LNCaP clone FGC (cell line): ENCODE data around the gene CREB5.

ENCODE experiments used
- DNase-seq: peaks from one replicate; pipeline ENCODE4 v3.0.0-alpha.2; 2011; ENCODE audit warnings: low read depth
- H3K4me3 ChIP-seq: 2 replicates; pipeline ENCODE4 v1.5.1; 2011; ENCODE audit warnings: mild to moderate bottlenecking, low read depth, low read length, control low read depth
- TF ChIP-seq, protein P1 (sequence below): IDR thresholded peaks from 2 replicates; pipeline ENCODE4 v1.5.1; 2012; ENCODE audit warnings: mild to moderate bottlenecking; ENCODE audit not compliant: control insufficient read depth, insufficient read depth; ENCODE audit errors: extremely low read depth

CREB5 gene

DNA sequence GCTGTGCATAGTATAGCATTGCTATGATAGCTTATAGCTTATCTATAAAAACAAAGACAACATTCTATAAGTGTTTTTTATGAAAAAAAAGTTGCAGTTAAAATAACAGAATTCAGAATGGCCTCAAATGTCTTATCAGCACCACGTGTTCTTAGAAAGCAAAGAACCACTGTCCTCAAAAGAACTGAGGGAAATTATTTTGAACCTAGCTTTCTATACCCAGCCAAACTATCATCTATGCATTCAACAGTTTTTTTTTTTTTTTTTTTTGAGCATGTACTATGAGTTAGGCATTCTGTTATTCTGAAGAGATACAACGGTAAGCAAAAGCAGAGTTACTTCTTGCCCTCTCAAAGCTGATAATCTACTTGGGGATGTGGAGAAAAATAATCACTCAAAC, 247.8 kb downstream of the CREB5 start:
- no peak overlapping the region for H3K4me3 ChIP-seq

DNA sequence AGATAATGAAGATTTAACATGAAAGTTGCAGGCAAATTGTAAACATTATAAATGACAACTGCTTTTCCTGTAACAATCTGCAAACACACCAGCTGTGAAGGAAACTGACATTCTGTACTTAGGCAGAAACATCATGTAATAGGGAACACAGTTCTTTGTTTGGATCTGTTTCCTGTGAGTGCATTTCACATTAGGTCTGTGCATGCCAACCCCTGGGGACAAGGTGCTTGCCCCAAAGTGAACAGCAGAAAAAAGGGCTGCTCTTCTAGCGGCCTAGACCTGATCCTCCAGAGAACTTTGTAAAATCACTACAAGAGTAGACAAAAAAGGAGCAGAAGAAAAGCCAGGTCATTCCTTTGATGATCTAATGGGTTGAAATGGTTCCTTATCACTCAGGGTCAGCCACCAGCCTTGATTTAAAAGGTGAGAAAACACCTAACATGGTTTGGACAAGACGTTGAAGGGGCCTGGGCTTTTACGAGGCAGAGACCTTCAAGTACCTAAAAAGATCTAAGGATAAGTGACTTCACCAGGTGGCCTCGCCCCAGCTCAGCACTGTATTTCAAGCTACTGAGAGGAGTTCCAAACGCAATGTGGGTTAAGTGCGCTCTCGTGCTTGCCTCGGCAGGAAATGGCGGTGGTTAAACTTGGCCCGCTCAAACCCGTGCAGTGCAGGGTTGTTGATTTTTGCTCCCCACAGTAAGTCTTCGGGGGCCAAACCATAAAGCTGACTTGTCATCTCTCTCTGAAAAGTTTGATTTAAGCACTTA, 249.7 kb downstream of the CREB5 start:
- no peak for DNase-seq
- TF ChIP-seq, protein P1, sequence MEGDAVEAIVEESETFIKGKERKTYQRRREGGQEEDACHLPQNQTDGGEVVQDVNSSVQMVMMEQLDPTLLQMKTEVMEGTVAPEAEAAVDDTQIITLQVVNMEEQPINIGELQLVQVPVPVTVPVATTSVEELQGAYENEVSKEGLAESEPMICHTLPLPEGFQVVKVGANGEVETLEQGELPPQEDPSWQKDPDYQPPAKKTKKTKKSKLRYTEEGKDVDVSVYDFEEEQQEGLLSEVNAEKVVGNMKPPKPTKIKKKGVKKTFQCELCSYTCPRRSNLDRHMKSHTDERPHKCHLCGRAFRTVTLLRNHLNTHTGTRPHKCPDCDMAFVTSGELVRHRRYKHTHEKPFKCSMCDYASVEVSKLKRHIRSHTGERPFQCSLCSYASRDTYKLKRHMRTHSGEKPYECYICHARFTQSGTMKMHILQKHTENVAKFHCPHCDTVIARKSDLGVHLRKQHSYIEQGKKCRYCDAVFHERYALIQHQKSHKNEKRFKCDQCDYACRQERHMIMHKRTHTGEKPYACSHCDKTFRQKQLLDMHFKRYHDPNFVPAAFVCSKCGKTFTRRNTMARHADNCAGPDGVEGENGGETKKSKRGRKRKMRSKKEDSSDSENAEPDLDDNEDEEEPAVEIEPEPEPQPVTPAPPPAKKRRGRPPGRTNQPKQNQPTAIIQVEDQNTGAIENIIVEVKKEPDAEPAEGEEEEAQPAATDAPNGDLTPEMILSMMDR: no peak
- H3K4me3 ChIP-seq: no peak overlapping the region

More for the DNA sequence above, 247.8 kb downstream of the CREB5 start:
- TF ChIP-seq, protein P1: no peak
- no peak for DNase-seq

DNA sequence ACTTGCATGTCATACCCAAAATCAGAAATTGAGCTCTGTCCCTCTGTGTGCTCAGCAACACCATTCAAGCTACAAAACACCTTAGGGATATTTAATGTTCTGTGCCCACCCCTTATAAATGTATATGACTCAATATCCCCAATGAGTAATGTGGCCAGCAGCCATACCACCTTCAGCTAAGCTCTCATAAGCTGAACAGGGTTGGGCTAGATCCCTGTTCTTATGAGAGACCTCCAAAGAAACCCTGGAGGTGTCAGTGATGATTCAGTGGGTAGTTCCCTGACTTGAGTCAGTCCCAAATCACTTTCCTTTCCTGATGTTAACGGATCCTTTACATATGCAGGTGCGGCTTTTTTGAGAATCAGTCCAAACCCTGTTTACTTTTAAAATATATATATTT, 253.8 kb downstream of the CREB5 start:
- TF ChIP-seq, protein P1: no peak
- DNase-seq: no peak
- no peak overlapping the region for H3K4me3 ChIP-seq

DNA sequence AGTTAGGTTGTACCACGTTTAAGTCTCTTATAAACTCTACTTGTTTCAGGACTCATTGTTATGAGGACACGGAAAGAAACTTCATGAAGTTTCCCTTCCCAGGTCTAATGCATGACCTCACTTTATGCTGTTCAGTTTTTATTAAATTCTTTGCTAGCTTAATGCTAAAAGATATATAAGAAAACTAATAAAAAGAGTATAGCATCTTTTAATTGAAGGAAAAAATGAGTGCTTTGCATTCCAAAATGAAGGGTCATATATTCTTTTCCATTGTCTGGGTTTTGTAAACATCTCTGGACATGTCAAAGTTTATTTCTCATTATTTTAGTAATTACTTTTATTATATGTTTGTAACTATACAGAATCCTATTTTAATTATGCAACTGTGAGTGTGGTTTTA, 255.8 kb downstream of the CREB5 start:
- H3K4me3 ChIP-seq: no peak overlapping the region
- DNase-seq: no peak
- TF ChIP-seq, protein P1: no peak

DNA sequence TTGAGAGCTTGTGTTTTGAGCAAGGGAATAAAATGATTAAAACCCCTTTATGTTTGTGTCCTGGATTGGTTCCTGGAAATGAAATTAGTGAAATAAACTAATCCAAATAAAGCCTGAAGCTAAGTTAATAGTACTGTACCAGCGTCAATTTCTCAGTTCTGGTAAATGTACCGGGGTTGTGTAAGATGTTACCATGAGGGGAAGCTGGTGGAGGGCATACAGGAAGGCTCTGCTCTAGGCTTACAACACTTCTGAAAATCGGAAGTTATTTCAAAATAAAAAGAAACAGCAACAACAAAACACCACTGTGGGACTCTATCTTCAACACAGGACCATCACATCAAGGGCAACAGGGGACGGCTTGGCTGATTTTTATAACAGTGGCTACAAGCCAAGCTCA, 257.0 kb downstream of the CREB5 start:
- TF ChIP-seq, protein P1: no peak
- DNase-seq: no peak
- H3K4me3 ChIP-seq: no peak overlapping the region

DNA sequence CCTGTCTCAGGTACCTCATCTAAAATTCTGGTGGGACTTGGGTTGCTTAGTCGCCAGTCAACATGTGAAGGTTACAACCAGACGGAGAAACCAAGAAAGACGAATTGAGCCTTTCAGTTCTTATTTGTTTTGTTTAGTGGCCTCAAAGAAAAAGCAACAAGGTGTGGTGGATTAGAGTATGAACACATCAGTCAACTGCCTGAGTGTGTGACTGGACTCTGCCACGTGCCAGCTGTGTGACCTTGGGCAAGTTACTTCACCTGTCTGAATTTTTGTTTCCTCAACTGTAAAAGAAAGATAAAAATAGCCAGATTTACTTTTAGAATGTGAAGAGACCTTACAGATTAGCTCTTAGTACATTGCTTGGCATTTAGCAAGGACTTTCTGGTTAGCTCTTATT, 259.2 kb downstream of the CREB5 start:
- TF ChIP-seq, protein P1: no peak
- no peak for DNase-seq
- no peak overlapping the region for H3K4me3 ChIP-seq

DNA sequence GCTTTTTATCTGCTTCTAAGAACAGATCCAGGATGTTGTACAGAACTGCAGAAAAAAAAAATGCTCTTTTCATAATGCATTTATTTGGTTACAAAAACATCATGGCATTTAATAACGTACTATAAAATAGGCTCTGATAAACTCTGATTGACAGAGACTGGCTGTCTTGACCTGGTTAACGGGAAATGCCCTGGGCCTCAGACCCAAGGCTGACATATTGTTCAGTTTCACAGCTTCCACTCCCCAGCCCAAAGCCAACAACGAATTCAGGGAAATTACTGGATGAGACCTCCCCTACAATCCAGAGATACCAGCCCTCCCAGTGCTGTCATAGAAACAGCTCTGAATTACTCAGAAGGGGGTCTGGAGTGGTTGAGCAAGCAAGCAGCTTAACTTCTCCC, 260.1 kb downstream of the CREB5 start:
- no peak overlapping the region for H3K4me3 ChIP-seq
- DNase-seq: no peak
- TF ChIP-seq, protein P1: no peak
